NCI-H1092 treated with DMSO at 0.1 percent for 48 hours (cell line): ENCODE measurements around the gene HGS.
A peak's percentile ranks its signal among the peaks of the same experiment; 100 is the strongest.

Experiments used
- DNase-seq: peaks from one replicate; lab custom pipeline; 2025; lab: John Stamatoyannopoulos, UW

The HGS gene

DNA sequence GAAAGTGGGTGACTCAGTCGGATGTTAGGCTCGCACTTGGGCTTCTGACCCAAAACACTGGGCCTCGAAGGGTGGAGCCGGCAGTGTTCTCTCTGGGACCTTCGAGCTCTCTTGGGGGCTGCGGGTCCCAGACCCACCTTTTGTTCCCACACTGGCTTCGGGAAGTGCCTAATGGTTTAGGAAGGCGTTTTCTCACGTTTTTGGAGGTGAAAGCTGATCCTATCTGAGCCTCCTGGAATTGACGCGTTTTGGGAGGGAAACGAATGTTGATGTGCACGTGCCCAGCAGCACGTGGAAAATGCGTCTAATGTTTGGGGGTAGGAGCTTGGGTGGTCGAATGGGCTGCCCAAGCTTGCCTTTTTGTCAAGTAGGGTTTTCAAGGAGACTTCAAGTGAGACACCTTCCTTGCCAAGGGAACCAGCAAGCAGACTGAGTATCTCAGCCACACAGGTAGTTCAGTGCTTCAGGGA lies 666 bp downstream of the HGS start:
- DNase-seq = no peak

GRCh38 chr17:81685108-81685507 lies 1.3 kb downstream of the HGS start:
- DNase-seq = no peak

GRCh38 chr17:81686614-81687013 lies 2.8 kb downstream of the HGS start:
- no peak for DNase-seq

DNA sequence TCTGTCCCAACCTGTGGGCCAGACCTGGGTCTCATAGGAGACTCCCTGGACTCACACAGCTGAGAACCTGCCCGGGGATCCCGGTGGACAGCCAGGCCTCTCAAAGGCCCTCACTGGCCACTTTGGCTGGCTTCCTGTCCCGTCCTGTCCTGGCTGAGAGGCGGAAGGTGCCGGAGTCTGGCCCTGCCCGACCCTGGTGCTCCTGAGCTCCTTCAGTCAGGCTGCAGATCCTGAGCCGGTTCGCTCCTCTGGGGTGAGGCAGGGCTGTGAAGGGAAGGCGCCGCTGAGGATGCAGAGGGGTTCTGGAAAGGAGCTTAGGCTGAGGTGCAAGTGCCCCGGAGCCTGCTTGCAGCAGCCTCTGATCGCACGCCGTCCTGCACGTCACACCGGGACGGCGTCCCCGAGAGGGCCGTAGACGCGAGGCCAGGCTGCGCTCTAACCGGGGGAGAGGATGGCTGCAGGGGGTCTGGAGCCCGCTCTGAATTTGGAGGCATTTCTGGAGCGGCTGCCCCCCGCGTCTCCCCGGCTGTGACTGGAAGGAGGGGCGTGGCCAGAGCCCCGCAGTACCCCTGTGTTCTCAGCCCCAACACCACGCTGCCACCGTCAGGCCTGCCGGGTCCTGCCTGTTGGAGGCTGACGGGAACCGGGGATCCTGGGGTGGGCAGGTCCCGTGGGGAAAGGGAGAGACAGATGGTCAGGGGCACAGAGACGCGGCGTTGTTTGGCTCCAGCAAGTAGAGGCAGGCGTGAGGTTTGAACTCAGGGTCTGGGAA lies 4.1 kb downstream of the HGS start:
- no peak for DNase-seq

DNA sequence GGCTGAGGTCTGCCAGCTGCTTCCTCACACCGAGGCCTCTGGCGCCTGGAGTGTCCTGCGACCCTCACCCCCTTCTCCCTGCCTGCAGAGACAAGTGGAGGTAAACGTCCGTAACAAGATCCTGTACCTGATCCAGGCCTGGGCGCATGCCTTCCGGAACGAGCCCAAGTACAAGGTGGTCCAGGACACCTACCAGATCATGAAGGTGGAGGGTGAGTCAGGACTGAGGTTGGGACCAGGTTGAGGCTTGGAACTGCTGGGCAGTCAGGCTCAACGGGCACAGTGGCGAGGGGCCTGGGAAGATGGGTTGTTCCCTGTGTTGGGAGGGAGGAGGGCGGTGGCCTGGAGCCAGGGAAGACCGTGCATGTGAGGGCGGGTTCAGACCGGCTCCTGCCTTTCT lies 4.8 kb downstream of the HGS start:
- DNase-seq = no peak

GRCh38 chr17:81690066-81690465 lies 6.3 kb downstream of the HGS start:
- DNase-seq = no peak

DNA sequence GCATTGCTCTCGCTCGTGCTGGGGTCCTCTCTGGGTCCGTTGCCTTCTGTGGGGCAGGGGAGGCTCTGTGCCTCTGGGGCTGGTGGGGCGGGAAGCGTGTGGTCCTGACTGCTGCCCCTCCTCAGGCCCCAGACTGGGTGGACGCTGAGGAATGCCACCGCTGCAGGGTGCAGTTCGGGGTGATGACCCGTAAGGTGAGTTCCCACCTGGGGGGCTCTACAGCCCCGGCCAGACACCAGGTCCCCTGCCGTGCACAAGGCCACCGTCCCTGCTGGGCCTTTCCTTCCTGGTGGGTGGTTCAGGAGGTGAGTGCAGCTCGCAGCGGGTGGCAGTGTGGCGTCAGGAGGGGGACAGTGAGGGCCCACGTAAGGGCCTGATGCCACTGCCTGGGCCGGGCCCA lies 6.7 kb downstream of the HGS start:
- no peak for DNase-seq

DNA sequence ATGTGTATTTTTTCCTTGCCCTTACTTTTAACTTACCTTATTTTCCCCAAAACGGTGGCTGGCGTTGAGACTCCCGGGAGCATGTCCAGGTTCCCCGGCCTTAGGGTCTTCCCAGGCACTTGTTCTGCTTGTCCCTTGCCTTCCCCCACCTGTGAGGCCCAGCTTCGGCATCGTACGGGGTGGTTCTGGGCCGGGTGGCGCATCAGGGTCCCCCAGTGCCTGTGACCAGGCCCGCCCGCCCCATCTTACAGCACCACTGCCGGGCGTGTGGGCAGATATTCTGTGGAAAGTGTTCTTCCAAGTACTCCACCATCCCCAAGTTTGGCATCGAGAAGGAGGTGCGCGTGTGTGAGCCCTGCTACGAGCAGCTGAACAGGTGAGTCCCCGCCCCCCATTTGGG lies 7.4 kb downstream of the HGS start:
- no peak for DNase-seq

- no peak for DNase-seq
These were observed 7.8 kb downstream of the HGS start for GRCh38 chr17:81691608-81692007.

DNA sequence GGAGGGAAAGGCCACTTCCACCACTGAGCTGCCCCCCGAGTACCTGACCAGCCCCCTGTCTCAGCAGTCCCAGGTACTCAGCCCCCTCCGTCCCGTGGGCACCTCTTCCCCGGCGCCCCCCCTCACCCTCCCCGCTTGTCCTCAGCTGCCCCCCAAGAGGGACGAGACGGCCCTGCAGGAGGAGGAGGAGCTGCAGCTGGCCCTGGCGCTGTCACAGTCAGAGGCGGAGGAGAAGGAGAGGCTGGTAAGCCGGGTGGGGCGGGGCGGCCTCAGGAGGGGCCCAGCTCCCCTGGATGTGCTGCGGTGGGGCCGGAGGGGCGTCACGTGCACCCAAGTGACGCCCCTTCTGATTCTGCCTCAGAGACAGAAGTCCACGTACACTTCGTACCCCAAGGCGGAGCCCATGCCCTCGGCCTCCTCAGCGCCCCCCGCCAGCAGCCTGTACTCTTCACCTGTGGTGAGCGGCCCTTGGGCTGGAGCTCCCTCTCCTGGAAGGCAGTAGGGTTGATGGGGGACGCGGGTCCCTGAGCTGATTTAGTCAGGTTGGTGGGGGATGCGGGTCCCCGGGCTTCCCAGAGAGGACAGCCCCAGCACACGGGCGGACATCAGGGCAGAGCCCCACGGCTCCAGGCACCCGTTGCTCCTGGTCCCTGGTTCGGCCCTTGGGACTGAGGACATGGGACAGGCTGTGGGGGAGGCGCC lies 9.8 kb downstream of the HGS start:
- no peak for DNase-seq

DNA sequence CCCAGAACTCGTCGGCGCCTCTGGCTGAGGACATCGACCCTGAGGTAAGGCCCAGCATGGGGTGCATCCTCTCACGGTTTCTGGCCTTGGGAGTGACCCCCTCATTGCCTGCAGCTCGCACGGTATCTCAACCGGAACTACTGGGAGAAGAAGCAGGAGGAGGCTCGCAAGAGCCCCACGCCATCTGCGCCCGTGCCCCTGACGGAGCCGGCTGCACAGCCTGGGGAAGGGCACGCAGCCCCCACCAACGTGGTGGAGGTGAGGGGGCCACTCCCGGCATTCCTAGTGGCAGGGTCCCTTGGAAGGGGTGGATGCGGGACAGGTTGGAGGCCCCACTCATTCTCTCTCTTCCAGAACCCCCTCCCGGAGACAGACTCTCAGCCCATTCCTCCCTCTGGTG lies 11.0 kb downstream of the HGS start:
- DNase-seq = no peak

DNA sequence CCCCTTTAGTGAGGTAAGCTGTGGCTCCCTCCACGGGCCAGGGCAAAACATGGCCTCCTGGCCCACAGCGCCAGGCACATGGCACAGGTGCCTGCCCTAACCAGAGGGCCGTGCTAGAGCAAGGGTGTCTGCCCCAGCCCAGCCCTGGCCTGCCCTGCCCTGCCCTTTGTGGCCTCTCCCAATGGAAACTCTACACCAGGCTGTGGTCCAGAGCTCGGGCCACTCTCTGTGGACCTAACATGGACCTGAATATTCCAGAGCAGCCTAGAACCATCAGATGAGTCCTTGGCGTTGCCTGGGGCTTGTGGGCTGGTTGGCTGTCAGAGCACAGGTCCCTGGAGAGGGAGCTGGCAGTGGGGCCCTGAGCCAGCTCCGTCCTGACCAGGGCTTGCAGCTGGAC lies 11.4 kb downstream of the HGS start:
- DNase-seq = no peak

GRCh38 chr17:81695801-81696200 lies 12.0 kb downstream of the HGS start:
- DNase-seq = no peak

GRCh38 chr17:81696218-81696941 lies 12.6 kb downstream of the HGS start:
- DNase-seq = no peak

DNA sequence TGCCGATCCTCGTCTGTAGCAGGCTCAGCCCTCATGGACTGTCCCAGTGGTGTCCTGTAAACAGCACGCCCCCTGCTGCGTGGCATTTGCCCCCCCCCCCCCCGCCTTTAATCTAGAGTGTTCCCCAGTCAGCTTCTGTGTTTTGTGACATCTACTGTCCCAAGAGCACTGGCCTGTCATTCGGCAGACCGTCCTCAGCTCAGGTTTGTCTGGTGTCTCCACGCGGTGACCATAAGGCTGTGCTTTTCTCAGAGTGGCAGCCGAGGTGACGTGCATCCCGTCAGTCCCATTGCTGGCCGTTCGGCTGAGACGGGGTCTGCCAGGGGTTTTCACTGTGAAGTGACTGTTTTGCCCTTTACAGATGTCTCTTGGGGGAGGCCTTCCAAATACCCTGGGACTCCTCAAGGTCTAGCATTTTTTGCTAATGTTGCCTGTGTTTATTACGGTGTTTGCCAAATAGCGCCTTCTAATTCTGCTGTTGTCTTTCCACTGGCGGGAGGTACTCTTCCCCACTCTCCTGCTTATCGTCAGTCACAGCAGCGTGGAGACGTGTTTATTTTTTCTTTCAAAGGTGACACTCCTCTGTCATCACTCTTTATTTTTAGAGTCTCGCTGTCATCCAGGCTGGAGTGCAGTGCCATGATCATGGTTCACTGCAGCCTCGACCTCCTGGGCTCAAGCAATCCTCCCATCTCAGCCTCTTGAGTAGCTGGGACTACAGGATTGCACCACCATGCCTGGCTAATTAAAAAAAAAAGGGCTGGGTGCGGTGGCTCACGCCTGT lies 13.6 kb downstream of the HGS start:
- DNase-seq = no peak

DNA sequence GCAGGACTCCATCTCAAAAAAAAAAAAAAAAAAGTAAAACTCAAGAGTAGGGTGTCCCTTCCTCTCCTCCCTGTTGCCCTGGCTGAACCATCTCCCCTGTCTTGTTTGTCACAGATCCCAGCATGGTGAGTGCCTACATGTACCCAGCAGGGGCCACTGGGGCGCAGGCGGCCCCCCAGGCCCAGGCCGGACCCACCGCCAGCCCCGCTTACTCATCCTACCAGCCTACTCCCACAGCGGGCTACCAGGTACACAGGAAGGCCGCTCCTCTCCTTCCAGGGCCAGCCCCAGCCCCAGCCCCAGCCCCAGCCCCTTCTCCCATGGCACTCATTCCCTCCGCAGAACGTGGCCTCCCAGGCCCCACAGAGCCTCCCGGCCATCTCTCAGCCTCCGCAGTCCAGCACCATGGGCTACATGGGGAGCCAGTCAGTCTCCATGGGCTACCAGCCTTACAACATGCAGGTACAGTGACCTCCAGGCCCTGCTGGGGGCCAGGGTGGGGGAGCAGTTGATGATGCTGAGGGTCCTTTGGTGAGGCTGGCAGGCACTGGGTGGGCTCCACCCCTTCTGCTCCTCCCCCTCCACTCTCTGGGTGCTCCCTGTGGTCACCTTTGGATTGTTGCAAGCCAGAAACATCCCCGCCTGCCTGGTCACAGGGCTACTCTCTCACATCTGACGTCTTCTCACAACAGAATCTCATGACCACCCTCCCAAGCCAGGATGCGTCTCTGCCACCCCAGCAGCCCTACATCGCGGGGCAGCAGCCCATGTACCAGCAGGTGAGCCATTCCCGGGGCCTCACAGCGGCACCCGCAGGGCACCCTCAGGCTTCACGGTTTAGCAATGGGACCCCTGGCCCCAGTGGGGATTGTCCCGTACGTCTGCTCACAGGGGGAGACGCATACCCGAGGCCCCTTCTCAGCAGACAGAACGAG lies 16.8 kb downstream of the HGS start:
- no peak for DNase-seq

GRCh38 chr17:81701288-81702071 lies 17.7 kb downstream of the HGS start:
- DNase-seq = no peak

- peak; percentile 92 for DNase-seq
These were observed 19.3 kb downstream of the HGS start, which contains the start of gene MRPL12 for GRCh38 chr17:81702934-81703746. TSS of gene MRPL12 (plus strand) at chr17:81703367. CDS start at chr17:81703502, 135 bp downstream.
